Fibroblast of skin of back (primary cell): ENCODE measurements around the gene GSTO1.
A peak's percentile ranks its signal among the peaks of the same experiment; 100 is the strongest.

Experiments used
- DNase-seq: peaks from one replicate; pipeline ENCODE4 v3.0.0-alpha.2; 2013

GSTO1 gene

DNA sequence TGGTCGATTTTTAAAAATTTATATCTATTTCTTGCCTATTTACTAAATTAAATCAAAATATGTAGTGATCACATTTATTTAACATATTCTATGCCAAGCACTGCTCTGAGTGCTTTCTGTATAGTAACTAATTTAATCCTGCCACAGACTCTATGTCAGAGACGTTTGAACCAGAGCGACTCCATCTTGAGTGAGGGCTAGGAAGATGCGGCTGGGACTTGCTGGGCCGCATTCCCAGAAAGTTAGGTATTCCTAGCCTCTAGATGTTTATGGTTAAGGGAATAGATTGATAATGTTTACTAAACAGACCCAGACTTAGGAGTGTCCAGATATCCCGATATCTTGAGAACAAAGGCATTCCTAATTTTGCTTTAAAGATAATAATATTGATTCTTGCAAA is 3.2 kb upstream of the GSTO1 start:
- DNase-seq = no peak

DNA sequence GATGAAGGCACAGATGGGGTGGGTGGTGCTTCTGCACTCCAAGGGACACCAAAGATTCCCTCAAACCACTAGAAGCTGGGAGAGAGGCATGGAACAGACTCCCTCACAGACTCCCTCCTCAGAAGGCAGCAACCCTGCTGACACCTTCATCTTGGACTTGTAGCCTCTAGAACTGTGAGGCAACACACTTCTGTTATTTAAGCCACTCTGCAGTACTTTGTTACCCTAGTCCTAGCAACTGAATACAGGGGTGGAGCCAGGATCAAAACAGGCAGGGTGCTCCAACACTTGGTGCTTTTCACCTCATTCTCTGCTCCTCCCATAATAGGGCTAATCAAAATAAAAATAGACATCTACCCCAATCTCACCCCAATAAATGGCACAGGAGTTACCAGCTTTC is 2.3 kb upstream of the GSTO1 start:
- no peak for DNase-seq

DNA sequence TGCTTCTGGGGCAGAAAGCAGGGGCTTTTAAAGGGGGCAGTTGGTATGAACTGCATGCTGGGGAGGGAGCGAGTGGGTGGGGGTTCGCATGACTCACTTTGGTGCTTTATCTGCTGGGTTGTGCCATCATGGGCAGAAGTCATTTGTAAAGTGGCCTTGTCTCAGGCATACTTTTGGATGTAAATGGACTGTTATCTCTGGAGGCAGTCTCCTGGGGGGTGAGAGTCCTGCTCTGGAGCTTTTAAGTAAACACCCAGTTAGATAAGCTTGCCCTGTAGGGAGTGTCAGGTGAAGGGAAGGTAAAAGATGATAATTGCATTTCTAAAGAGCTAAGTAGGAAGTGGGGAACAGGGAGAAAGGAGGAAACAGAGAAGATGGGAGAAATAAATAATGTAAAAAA is 1.6 kb upstream of the GSTO1 start:
- no peak for DNase-seq

DNA sequence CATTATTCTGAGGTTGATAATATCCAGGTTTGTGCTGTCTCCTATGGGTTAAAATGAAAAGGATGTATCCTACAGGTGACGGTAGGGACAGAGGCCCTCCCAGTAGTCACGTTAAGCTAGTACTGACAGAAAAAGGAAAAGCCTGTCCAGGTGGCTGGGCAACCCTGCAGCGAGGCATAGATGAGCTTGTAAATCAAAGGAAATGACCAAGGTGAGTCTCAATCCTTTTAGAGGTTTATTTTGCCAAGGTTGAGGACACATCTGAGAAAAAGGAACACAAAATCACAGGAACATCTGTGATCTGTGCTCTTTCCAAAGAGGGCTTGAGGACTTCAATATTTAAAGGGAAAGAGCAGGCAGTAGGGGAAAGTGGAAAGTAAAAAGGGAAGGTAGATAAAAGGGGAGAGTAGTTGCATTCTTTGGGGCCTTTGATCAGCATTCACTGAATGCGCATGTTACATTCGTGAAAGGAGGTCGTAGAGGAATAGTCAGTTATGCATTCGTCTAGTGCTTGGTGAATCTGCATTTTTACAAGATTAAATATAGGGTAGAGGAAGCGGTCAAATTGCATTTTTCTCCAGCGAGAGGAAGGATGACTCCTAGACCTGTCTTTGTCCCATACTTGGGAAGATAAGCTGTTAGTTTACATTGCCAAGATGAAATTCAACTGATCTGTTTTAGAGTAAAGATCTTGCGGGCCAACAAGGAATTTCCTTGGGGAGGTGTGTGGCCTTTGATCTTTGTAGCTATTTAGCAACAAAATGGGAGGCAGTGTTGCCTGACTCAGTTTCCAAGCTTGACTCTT is 884 bp upstream of the GSTO1 start:
- DNase-seq = peak; percentile 43

DNA sequence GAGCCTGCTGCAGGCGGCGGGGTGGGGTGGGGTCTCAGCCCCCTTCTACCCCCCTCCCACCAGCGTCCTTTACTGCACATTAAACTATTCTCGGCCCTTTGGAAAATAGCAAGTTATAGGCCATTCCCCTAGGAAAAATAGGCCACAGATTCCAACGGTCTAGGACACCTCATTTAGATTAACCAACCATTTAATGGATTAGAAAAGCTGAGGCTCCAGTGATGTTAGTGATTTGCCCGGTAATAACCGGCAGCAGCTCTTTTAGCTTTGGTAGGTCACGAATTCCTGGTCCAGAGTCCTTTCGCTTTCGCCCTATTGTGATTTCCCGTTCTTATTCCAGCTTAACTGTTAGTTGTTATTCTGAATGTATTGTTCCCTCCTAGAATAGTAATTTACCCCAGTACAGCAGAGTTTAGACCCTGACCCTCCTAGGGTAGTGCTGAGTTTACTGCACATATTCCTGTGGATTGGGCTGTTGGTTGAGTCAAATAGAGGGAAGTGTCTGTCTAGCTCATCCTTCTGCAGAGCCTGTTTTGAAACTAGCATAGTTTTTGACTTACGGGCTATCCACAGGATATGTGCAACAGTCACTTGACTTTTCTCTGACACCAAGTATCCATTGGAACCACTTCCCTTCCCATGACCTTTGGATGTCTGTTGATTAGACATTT is 754 bp downstream of the GSTO1 start:
- DNase-seq = peak; percentile 75

DNA sequence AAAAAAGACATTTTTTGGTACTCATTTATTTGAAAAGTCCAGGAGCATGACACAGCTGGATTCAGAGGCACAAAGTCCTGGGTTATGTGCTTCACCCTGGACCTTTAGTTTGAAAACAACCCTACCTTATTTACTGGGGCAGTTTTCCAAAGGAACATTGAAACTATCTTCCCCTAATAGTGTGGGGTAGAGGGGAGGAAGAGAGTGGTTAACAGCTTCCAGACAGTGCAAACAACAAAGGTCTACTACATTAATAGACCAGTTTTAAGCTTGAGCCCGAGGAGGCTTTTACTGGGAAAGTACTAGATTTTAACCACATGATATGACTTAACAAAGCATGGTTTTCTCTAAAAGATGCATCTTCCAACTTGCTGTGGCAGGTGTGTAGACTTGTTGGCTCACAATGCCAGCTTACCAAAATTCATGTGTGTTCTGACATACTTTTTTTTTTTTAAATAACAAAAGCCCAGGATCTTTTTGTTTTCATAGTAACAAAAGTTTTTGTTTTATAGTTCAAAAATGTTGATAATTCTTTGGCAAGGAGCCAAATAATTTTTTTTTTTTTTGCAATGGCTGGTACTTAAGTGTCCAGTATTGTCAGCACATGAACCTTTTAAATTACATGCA is 1.8 kb downstream of the GSTO1 start:
- no peak for DNase-seq

DNA sequence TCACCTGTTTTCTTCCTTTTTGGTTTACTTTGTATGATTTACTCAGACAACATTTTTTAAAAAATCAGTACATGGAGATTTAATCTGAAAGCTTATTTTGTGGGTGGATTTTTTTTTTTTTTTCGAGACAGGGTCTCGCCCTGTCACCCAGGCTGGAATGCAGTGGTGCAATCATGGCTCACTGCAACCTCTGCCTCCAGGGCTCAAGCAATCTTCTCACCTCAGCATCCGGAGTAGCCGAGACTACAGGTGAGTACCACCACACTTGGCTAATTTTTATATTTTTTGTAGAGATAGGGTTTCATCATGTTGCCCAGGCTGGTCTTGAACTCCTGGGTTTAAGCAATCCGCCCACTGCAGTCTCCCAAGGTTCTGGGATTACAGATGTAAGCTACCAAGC is 2.5 kb downstream of the GSTO1 start:
- no peak for DNase-seq

DNA sequence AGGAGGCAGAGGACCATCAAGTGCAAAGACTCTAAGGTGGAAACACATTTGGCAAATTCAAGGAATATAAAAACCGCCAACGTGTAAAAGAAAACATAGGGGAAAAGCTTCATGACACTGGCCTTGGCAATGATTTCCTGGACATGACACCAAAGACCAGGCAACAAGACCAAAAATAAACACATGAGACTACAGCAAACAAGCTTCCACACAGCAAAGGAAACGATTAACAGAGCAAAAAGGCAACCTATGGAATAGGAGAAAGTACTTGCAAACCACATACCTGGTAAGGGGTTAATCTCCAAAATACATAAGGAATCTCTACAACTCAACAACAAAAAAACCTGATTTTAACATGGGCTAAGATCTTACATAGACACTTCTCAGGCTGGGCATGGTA is 3.5 kb downstream of the GSTO1 start:
- no peak for DNase-seq

DNA sequence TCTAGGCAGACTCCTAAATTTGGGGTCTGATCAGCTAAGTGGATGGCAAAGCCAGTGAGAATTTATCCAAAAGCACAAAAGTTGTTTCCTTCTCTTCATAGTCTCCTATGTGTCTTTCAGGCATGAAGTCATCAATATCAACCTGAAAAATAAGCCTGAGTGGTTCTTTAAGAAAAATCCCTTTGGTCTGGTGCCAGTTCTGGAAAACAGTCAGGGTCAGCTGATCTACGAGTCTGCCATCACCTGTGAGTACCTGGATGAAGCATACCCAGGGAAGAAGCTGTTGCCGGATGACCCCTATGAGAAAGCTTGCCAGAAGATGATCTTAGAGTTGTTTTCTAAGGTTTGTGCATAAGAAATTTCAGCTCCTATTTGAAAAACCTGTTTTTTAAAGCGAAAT is 4.8 kb downstream of the GSTO1 start:
- no peak for DNase-seq

DNA sequence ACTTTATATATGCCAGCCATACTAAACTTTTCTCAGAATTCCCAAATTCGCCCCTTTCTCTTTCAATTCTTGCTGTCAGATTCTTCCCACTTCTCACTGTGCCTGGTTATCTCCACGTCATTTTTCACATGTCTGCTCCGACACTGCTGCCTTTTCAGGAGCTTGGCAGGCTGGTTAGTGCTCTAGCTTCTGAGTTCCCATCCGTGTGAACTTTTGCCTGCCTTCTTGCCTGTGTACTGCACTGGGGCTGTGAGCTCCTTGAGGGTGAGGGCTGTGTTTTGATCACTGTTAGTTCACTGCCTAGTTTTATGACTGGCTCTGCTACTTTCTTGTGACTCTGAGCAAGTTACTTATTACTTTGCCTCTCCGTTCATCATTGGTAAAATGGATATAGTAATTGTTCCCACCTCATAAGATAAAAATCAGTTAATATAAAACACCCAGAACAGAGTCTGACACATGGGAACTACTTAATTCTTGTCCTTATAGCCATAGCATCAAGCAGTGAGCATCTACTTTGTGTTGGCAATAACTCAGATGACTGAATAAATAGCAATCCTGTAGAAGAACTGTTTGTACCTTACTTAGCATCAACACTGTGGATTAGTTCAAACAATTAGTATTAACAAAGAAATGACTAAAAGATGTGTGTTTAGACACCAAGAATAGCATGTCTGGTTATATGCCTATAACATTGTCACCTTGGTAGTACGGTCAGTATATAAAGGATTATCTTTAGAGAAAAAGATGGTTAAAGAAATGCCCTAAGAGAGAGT is 5.5 kb downstream of the GSTO1 start:
- DNase-seq = no peak

DNA sequence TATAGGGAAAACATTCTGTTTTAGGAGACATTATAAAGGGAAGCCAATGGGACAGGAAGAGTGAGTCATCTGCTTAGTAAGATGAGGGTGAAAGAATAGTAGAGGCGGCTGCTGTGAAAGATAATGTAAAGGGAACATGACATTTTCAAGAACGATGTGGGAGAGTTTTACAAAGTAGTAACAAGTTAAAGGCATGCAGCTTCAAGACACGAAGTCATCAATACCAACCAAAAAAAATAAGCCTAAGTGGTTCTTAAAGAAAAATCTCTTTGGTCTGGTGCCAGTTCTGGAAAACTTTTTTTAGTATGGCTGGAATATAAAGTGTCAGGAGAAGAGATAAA is 6.1 kb downstream of the GSTO1 start:
- peak; percentile 81 for DNase-seq

DNA sequence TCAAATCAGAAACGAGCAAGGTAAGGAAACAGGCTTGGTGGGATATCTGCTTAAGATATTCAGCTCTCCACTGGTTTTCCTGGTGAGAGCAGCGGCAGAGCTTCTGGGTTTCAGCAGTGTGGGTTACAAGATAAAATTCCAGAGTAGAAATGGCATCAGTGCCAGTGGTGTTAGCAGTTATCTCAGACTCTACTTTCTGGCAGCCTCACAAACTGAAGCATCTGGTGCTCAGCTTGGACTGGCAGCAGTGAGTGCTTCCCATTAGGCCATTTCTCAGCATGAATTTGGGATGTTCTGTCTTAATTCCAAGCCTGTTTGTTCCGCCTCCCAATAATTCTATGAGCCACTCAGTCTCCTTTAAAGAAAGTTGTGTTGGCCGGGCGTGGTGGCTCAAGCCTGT is 7.4 kb downstream of the GSTO1 start:
- no peak for DNase-seq

DNA sequence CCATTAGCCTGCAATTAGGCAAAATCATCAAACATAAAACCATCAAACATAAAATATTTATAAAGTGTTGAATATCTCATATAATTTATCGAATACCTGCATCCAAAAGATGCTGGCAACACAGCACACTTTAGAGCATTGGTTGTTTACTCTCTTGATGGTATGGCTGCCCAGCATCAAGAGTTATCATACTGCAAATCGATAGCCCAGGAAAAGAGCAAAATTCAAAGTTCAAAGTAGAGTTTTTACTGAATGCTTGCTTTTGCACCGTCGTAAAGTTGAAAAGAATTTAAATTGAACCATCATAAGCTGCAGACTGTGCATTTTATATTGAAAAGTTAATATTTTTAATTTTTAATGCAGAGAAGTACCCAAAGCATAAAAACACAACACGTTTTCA is 10.1 kb downstream of the GSTO1 start:
- DNase-seq = no peak

DNA sequence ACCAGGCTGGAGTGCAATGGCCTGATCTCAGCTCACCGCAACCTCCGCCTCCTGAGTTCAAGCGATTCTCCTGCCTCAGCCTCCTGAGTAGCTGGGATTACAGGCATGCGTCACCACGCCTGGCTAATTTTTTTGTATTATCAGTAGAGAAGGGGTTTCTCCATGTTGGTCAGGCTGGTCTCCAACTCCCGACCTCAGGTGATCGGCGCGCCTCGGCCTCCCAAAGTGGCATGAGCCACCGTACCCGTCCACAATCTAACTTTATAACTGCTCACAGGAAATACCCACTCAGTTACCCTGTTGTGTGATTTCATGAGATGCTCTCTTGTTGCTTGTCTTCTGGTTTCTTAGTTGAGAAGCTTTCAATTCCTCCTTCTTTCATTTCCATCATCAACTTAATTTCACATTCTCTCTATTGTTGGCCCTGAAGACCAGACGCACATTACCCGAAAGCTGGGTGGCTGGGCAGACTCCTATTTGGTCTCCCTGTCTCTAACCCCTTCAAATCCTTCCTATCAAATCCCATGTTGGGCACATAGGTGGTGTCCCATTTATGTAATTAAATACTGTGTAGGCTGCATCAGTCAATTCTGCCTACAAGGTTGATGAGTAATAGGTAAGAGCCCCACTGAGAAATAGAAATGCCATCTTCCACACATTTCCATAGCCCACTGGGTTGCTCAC is 13.2 kb downstream of the GSTO1 start:
- no peak for DNase-seq

DNA sequence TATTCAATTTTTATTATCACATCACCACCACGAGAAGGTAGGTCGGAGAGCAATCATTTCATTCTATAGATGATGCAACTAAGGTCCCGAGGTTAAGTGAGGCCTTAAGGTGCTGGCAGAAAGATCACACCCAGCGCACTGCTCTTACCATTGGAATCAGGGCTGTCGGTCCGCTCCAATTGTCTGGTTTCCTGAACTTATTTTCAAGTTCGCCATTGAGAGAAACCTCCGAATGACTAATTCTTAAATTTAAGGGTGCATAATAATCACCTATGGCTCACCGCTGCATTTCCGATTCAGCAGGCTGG is 13.7 kb downstream of the GSTO1 start:
- DNase-seq = no peak

DNA sequence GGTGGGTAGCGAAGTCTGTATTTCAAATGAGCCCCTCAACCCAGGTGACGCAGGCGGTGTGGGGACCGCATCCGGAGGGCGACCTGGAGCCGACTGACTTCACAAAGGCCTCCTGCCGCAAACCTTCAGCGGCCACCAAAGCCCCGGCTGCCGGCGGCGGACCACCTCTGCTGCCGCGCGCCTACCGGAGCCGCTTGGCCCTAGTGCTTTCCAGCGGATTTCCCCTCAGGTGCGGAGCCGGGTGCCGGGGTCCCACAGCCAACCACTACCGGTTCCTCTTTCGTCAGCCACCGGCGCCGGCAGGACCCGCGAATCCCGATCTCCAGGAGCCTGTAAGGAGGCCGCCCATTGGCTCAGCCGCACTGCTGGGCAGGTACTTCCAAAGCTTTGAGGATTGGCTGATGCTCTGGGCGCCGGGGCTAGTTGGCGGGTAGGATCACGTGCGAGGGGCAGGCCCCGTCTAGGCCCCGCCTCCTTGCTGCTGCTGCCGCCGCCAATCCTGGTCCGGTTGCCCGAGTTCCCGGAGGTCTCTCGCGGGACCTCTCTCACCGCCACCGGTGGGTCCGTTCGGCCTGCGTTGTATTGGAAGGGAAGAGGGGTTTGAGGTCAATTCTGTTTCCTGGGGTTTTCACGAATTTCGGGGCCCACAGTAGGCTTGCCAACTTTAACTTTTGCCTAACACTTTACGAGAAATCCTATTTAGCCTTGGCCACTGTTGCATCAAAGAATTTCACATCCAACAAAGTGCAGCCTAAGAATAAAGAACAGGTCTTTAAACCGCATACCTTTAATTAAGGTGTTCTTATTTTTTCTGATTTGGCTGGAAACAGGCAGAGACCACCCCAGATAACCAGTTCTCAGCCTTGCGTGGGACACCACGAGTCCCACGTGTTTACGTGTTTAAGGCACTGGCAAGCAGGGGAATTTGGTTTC is 14.3 kb downstream of the GSTO1 start, which contains the start of gene GSTO2:
TSS of gene GSTO2 (plus strand) at position 472 of the 933 bp plus-strand sequence. CDS start 5,732 bp downstream, outside the sequence.
- DNase-seq = peak; percentile 95

DNA sequence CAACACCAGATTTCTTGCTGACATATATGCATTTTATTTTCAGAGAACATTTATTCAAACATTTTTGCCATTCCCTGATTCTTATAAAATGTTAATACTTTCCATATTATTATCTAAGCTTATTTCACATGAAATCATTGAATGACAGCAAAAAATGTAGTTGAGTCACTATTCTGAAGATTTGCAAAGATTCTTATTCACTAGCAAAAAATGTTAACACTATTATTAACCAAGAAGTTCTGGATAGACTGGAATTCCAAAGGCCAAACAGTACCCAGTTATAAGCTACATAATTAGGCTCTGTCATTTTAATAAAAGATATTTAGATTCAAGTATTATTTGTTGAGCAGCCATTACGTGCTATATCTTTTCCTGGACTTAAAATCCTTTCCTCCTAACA is 18.6 kb downstream of the GSTO1 start:
- DNase-seq = peak; percentile 83

DNA sequence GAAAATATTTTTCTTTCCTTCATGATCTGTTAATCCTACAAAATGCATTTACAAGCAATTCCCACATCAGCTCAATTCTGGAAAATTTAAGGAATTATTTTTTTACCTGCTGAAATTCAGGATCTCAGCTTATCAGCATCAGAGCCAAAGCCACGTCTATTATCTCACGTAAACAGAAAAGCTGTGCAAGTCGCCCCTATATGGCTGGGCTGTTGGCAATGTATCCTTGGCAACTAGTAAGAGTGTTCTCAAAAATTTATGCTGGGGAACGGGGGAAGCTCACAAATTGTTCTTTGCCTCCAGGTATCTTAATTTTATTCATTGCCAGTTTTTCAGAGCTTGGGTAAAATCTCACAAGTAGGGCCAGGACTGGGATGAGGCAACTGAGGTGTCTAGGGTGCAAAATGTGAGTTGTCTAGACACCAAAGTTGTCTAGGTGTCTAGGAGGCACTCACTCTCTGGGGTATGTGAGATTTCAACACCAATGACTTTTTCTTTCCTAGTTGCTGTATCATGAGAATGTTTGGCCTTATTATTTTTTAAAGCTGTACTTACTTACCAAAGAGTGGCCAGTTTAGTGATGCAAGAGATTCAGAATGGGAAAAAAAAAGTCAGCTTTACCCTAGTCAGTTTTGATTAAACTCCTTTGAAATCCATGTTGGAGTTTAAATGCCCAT is 19.3 kb downstream of the GSTO1 start:
- DNase-seq = no peak

DNA sequence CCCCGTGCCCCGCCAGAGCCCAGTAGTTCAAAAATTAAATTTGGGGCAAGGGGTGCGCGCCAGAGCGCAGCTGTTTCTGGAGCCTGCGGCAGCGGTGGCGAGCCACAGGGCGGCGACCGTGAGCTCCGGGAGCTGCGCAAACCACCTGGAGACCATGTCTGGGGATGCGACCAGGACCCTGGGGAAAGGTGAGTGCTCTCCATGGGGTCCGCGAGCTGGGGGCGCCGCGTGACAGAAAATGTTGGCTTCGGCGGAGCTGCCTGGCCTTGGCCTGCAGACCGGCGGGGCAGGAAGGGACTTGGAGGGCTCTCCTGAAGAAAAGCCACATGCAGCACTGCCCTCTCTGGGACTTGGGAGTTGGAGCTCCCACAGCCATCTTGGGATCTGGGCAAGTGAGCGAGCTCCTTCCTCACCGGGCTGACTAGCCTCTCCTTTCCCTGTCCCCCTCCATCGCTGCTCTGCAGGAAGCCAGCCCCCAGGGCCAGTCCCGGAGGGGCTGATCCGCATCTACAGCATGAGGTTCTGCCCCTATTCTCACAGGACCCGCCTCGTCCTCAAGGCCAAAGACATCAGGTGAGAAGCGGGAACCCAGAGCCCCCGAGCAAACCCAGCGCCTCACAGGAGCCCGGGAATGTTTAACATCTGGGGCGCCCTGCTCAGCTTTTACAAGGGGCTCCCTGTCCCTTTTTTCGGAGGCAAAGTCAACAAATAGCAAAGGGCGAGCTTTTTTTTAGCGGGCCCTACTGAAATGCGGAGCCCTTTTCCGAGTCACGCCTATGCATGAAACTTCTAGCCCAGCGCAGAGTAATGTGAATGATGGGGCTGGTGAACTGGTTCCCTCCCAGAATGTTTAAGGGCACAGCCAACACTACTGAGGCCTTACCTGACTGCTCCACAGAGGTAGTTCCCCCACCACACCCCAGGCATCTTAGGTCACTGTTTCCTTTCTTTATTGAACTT is 20.4 kb downstream of the GSTO1 start:
- DNase-seq = no peak

DNA sequence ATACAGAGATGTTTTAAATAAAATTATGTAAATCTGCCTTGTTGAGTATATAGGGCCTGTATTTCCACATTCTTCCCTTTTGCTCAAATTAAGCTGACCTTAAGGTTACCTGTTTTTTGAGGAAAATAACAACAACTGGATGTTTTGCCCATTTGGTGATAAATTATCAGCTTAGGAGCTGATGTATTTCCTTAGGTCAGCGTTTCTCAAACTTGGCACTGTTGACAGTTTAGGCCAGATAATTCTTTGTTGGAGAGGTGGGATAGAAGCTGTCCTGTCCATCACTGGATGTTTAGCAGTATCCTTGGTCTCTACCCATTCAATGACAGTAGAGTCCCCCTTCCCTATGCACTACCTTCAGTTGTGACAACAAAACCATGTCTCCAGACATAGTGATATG is 21.5 kb downstream of the GSTO1 start:
- no peak for DNase-seq
